GM12878 (cell line): Measurements from ENCODE around the gene PSMD3. TPM values are rescaled to one million over a fixed set of nuclear protein-coding genes. Genes with fewer than 3 reads are reported as not detected.

ENCODE experiments used
- ATAC-seq: fragments of 200-7000 bp; cut with Tn5 transposase; 3 replicates; pipeline ENCODE4 v1.9.1; 2020; ENCODE audit warnings: mild to moderate bottlenecking, moderate library complexity
- BruUV-seq: library from RNA; stranded (reverse); fragments of 400-500 nt; replicated peaks from 2 replicates; lab custom pipeline; 2021; lab: Mats Ljungman, UMichigan
- CTCF ChIA-PET: fragments of 300-600 bp; sonication (Branson Sonifier 250); formaldehyde crosslinking; extraction: SDS; loops from one replicate; lab custom pipeline; 2021; ENCODE audit warnings: inconsistent platforms; lab: Yijun Ruan, JAX
- POLR2A ChIA-PET: fragments of 350-600 bp; formaldehyde crosslinking; extraction: SDS; loops from one replicate; lab custom pipeline; 2021; ENCODE audit warnings: inconsistent platforms; lab: Charles Lee
- RAD21 ChIA-PET: fragments of 300-600 bp; sonication (Branson Sonifier 250); formaldehyde crosslinking; loops from one replicate; lab custom pipeline; 2023; ENCODE audit warnings: antibody characterized with exemption; ENCODE audit not compliant: unreplicated experiment; lab: Charles Lee
- SMC1A ChIA-PET: fragments of 300-600 bp; sonication (Branson Sonifier 250); formaldehyde crosslinking; loops from one replicate; lab custom pipeline; 2023; ENCODE audit not compliant: unreplicated experiment, uncharacterized antibody; lab: Charles Lee
- DNase-seq: peaks from one replicate; pipeline ENCODE4 v3.0.0-alpha.2; 2011; ENCODE audit warnings: low read depth, low spot score
- FAIRE-seq: peaks from 3 replicates; lab custom pipeline; 2011; peaks lifted over from hg19 to GRCh38; lab: Jason Lieb, UNC
- H2AFZ ChIP-seq: 2 replicates; pipeline ENCODE4 v1.6.0; 2011; ENCODE audit warnings: low read depth, low read length, control low read depth; ENCODE audit not compliant: control insufficient read depth
- H3K27ac ChIP-seq: 2 replicates; pipeline ENCODE4 v1.5.1; 2011; ENCODE audit warnings: control low read depth; ENCODE audit not compliant: control insufficient read depth, insufficient read depth
- H3K27me3 ChIP-seq, 2 experiments: replicated peaks in 1 of 2; 2 replicates each; pipeline versions ENCODE4 v1.6.0 to v1.6.1; 2011; ENCODE audit warnings: low read length in 1 of 2; ENCODE audit not compliant: control insufficient read depth in 2 of 2, insufficient read depth in 2 of 2
- H3K36me3 ChIP-seq, 2 experiments: 2 replicates each; pipeline ENCODE4 v1.5.1; 2011; ENCODE audit warnings: low read length in 1 of 2; ENCODE audit not compliant: control insufficient read depth in 2 of 2, insufficient read depth in 2 of 2
- H3K4me1 ChIP-seq: 2 replicates; pipeline ENCODE4 v1.6.1; 2011; ENCODE audit warnings: mild to moderate bottlenecking, low read length, moderate library complexity, mixed read lengths; ENCODE audit not compliant: control insufficient read depth, insufficient read depth
- H3K4me2 ChIP-seq: 2 replicates; pipeline ENCODE4 v1.6.0; 2011; ENCODE audit warnings: control low read depth; ENCODE audit not compliant: control insufficient read depth, insufficient read depth
- H3K4me3 ChIP-seq: fragments of 200-600 bp; sonication (generic); 2 replicates; pipeline ENCODE4 v1.5.1; 2016
- H3K79me2 ChIP-seq: 2 replicates; pipeline ENCODE4 v1.6.0; 2011; ENCODE audit warnings: low read length; ENCODE audit not compliant: control insufficient read depth, insufficient read depth
- H3K9ac ChIP-seq: 2 replicates; pipeline ENCODE4 v1.8.0; 2011; ENCODE audit warnings: low read length, control low read depth, mixed read lengths; ENCODE audit not compliant: control insufficient read depth, insufficient read depth
- H3K9me3 ChIP-seq: replicated peaks from 3 replicates; pipeline ENCODE4 v1.5.1; 2011; ENCODE audit warnings: mild to moderate bottlenecking, low read length; ENCODE audit not compliant: control insufficient read depth, insufficient read depth
- H4K20me1 ChIP-seq: 2 replicates; pipeline ENCODE4 v1.6.0; 2011; ENCODE audit not compliant: control insufficient read depth, insufficient read depth
- ASH2L ChIP-seq: fragments of 300-600, 200-600 bp; sonication (generic); IDR thresholded peaks from 2 replicates; pipeline ENCODE4 v1.6.1; 2017; ENCODE audit warnings: low read depth, mild to moderate bottlenecking, borderline replicate concordance
- CHD2 ChIP-seq: IDR thresholded peaks from 2 replicates; pipeline ENCODE4 v1.6.1; 2011; ENCODE audit warnings: low read depth, low read length, improper control_type of control experiment, borderline replicate concordance
- KDM1A ChIP-seq: fragments of 200-600 bp; sonication (generic); IDR thresholded peaks from 2 replicates; pipeline ENCODE4 v1.6.1; 2016; ENCODE audit warnings: borderline replicate concordance
- MXI1 ChIP-seq: fragments of 150-350 bp; IDR thresholded peaks from 2 replicates; pipeline ENCODE4 v1.6.1; 2011; ENCODE audit warnings: low read depth, mild to moderate bottlenecking, inconsistent platforms, low read length, improper control_type of control experiment
- NR2C1 ChIP-seq: fragments of 450-650 bp; IDR thresholded peaks from 2 replicates; pipeline ENCODE4 v1.6.1; 2017; ENCODE audit warnings: antibody characterized with exemption, mild to moderate bottlenecking, moderate library complexity
- RAD21 ChIP-seq: IDR thresholded peaks from 2 replicates; pipeline ENCODE4 v1.6.1; 2011; ENCODE audit warnings: mild to moderate bottlenecking, low read depth, low read length, moderate library complexity; ENCODE audit not compliant: insufficient read depth
- SIN3A ChIP-seq: IDR thresholded peaks from 2 replicates; pipeline ENCODE4 v1.6.1; 2012; ENCODE audit warnings: low read depth, low read length, improper control_type of control experiment
- SPI1 ChIP-seq: IDR thresholded peaks from 2 replicates; pipeline ENCODE4 v1.6.1; 2011; ENCODE audit warnings: low read depth, mild to moderate bottlenecking, low read length, moderate library complexity, borderline replicate concordance; ENCODE audit not compliant: insufficient read depth
- SREBF1 ChIP-seq: IDR thresholded peaks from 2 replicates; pipeline ENCODE4 v1.6.1; 2012; ENCODE audit warnings: mild to moderate bottlenecking, low read length
- WGBS: methylation state at CpG from one replicate; pipeline ENCODE4 v1.1.6; 2016; ENCODE audit warnings: low lambda C conversion rate; ENCODE audit not compliant: insufficient replicate concordance, insufficient coverage; ENCODE audit errors: missing lambda C conversion rate; 5-methylcytosine and 5-hydroxymethylcytosine counted together
- in situ Hi-C: fragments of 300-500 bp; cut with MboI; formaldehyde crosslinking; loops from 9 replicates; pipeline ENCODE4 v1.14.3; 2018; ENCODE audit warnings: mixed read lengths
- intact Hi-C: fragments of 100-400 bp; cut with micrococcal nuclease; formaldehyde crosslinking; loops from one replicate; pipeline ENCODE4 v1.14.2; 2022; ENCODE audit not compliant: unreplicated experiment
- polyA plus RNA-seq, 11 experiments: library from polyadenylated mRNA; depleted of rRNA in 4 of 11; unstranded in 6 of 11; stranded (reverse) in 5 of 11; fragments of >200 nt; fragmentation: Nextera tagmentation in 4 of 11; fragmentation: Illumina TruSeq in 1 of 11; extraction: Ambion mirVana in 4 of 11; extraction: Trizol in 1 of 11; gene quantifications; 1 replicate in 1 of 11; 2 replicates in 10 of 11; pipeline versions ENCODE4 v1.2.1 to v1.2.3, GENCODE V29; 2011 to 2016; ENCODE audit warnings: inconsistent platforms in 2 of 11, missing spikeins in 2 of 11, low read depth in 1 of 11
- total RNA-seq, 4 experiments: library from RNA; depleted of rRNA in 3 of 4; stranded (reverse); fragments of >200 nt in 3 of 4; fragmentation: Illumina TruSeq in 1 of 4; extraction: Trizol in 1 of 4; gene quantifications; 2 replicates each; pipeline versions ENCODE4 v1.2.1 to v1.2.3, GENCODE V29; 2013 to 2021
- TF ChIP-seq, protein P1 (sequence below): fragments of 450-650 bp; IDR thresholded peaks from 2 replicates; pipeline ENCODE4 v1.6.1; 2017; ENCODE audit warnings: low read depth, mild to moderate bottlenecking, moderate library complexity
- TF ChIP-seq, protein P2 (sequence below), 3 experiments: IDR thresholded peaks in 2 of 3; conservative IDR thresholded peaks in 1 of 3; 2 replicates each; pipeline ENCODE4 v1.5.1; 2011; ENCODE audit warnings: low read depth in 3 of 3, low read length in 3 of 3, mild to moderate bottlenecking in 3 of 3, control low read depth in 2 of 3, moderate library complexity in 2 of 3, inconsistent platforms in 1 of 3, mixed read lengths in 1 of 3; ENCODE audit not compliant: control insufficient read depth in 2 of 3, insufficient read depth in 1 of 3; ENCODE audit errors: extremely low read depth in 1 of 3
- TF ChIP-seq, protein P3 (sequence below): fragments of 450-650 bp; IDR thresholded peaks from 2 replicates; pipeline ENCODE4 v1.6.1; 2017; ENCODE audit warnings: mild to moderate bottlenecking, moderate library complexity

Gene PSMD3
- total and polyA plus RNA-seq, 10 of the 15 experiments (the other 5 are each of a cell fraction or from before 2014, with no cell fraction given) = 2.2 to 192 (median 129) TPM

DNA sequence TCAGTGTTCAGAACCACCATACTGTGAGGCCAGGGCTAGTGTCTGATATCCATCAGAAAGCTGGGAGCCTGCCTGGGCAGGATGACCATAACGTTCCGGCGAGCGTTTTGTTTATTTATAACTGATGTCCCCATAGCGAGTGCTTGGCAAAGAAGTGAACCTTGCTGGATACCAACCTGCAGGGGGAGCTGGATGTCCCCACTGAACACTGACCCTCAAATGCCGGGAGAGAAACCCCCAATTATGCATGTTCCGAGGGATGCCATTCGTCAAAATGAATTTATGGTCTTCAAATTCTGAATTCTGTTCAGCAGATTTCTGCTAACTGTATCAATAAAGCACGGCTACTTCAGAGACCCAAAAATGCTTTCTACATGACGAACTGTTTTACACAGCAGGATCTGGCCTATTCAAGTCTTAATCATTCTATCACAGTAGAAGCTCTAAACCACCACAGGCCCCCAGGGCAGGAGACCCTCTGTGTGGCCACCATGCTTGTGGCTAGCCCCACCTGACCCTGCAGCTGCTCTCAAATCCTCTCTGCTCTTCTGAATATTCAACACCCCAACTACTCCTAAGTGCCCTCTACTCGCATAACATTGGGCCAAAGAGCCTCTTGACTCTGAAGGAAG lies 58.4 kb downstream of the PSMD3 start:
- CTCF ChIA-PET = interaction anchor here (1.1 to 5.8 kb wide), 5 partner anchors 26 to 129 kb away, joined by 3 to 43 read pairs (median 5); no protein-coding TSS in a partner anchor
- Histone ChIP-seq H3K36me3 (peaks cover 4 to 11% of the 10 kb centered on the region in 2 experiments; a peak in 3 of 4 replicates), H3K27me3 (no peaks in the 10 kb centered on the region), H3K27ac (no peak overlapping the region), H3K9me3 (no peaks in the 10 kb centered on the region), H4K20me1 (no peaks in the 10 kb centered on the region)
- SMC1A ChIA-PET = interaction anchor here (1.0 to 1.6 kb wide), 2 partner anchors 72 to 74 kb away, joined by 3 to 4 read pairs; no protein-coding TSS in a partner anchor
- in situ Hi-C loops (no loop called here), intact Hi-C loops (no loop called here)
- ATAC-seq = no peak
- RAD21 ChIA-PET = no interaction called here
- TF ChIP-seq, protein P1, sequence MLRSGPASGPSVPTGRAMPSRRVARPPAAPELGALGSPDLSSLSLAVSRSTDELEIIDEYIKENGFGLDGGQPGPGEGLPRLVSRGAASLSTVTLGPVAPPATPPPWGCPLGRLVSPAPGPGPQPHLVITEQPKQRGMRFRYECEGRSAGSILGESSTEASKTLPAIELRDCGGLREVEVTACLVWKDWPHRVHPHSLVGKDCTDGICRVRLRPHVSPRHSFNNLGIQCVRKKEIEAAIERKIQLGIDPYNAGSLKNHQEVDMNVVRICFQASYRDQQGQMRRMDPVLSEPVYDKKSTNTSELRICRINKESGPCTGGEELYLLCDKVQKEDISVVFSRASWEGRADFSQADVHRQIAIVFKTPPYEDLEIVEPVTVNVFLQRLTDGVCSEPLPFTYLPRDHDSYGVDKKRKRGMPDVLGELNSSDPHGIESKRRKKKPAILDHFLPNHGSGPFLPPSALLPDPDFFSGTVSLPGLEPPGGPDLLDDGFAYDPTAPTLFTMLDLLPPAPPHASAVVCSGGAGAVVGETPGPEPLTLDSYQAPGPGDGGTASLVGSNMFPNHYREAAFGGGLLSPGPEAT = no peak
- TF ChIP-seq SREBF1 (no peak), SPI1 (no peak), MXI1 (no peak), KDM1A (no peak), NR2C1 (no peak), SIN3A (no peak), ASH2L (no peak), CHD2 (no peak), RAD21 (0 out of 2 replicates have a peak, but pooled peaks have one; percentile 21)
- TF ChIP-seq, protein P2, sequence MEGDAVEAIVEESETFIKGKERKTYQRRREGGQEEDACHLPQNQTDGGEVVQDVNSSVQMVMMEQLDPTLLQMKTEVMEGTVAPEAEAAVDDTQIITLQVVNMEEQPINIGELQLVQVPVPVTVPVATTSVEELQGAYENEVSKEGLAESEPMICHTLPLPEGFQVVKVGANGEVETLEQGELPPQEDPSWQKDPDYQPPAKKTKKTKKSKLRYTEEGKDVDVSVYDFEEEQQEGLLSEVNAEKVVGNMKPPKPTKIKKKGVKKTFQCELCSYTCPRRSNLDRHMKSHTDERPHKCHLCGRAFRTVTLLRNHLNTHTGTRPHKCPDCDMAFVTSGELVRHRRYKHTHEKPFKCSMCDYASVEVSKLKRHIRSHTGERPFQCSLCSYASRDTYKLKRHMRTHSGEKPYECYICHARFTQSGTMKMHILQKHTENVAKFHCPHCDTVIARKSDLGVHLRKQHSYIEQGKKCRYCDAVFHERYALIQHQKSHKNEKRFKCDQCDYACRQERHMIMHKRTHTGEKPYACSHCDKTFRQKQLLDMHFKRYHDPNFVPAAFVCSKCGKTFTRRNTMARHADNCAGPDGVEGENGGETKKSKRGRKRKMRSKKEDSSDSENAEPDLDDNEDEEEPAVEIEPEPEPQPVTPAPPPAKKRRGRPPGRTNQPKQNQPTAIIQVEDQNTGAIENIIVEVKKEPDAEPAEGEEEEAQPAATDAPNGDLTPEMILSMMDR (IDR thresholded peaks at IDR 0.05 in 2 of 3, conservative IDR thresholded peaks at IDR 0.05 in 1 of 3; ENCODE audit: control insufficient read depth in 2 of 3, extremely low read depth in 1 of 3, insufficient read depth in 1 of 3, low read depth in 3 of 3, low read length in 3 of 3) = peak; percentile 18 to 35 (median 27); a peak in 3 of 6 replicates
- TF ChIP-seq, protein P3, sequence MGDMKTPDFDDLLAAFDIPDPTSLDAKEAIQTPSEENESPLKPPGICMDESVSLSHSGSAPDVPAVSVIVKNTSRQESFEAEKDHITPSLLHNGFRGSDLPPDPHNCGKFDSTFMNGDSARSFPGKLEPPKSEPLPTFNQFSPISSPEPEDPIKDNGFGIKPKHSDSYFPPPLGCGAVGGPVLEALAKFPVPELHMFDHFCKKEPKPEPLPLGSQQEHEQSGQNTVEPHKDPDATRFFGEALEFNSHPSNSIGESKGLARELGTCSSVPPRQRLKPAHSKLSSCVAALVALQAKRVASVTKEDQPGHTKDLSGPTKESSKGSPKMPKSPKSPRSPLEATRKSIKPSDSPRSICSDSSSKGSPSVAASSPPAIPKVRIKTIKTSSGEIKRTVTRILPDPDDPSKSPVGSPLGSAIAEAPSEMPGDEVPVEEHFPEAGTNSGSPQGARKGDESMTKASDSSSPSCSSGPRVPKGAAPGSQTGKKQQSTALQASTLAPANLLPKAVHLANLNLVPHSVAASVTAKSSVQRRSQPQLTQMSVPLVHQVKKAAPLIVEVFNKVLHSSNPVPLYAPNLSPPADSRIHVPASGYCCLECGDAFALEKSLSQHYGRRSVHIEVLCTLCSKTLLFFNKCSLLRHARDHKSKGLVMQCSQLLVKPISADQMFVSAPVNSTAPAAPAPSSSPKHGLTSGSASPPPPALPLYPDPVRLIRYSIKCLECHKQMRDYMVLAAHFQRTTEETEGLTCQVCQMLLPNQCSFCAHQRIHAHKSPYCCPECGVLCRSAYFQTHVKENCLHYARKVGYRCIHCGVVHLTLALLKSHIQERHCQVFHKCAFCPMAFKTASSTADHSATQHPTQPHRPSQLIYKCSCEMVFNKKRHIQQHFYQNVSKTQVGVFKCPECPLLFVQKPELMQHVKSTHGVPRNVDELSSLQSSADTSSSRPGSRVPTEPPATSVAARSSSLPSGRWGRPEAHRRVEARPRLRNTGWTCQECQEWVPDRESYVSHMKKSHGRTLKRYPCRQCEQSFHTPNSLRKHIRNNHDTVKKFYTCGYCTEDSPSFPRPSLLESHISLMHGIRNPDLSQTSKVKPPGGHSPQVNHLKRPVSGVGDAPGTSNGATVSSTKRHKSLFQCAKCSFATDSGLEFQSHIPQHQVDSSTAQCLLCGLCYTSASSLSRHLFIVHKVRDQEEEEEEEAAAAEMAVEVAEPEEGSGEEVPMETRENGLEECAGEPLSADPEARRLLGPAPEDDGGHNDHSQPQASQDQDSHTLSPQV = no peak
- TF ChIP-seq, all 136 proteins: peak for 2
- DNase-seq (no peak), FAIRE-seq (no peak)
- no peaks in the 10 kb centered on the region for H3K4me1 ChIP-seq
- no peak overlapping the region for H2AFZ ChIP-seq
- no peaks in the 10 kb centered on the region for H3K79me2 ChIP-seq
- H3K4me3 ChIP-seq = no peak overlapping the region
- 88% methylated on average over 11 of the region's 11 CpGs for WGBS
- H3K9ac ChIP-seq = no peak overlapping the region
- no peak overlapping the region for H3K4me2 ChIP-seq
- no TSS peak for BruUV-seq
- POLR2A ChIA-PET = no interaction called here
